Kidney (tissue), 14 donors: Measurements from ENCODE around the gene KCTD8. TPM values are rescaled to one million over a fixed set of nuclear protein-coding genes. Genes with fewer than 3 reads are reported as not detected.
"Not testable (repeated sequence)": the region's sequence is repeated elsewhere in the genome, so short reads cannot be mapped to it uniquely, and the experiment has no call there.

Experiments used
- DNase-seq, 5 donors: peaks; one replicate each; pipeline ENCODE4 v3.0.0-alpha.2; 2013 to 2020
- FAIRE-seq: peaks from 2 replicates; lab custom pipeline; 2012; peaks lifted over from hg19 to GRCh38; lab: Jason Lieb, UNC
- H3K27ac ChIP-seq, 2 donors: one replicate each; pipeline ENCODE4 v1.7.0; 2013; ENCODE audit warnings: low read depth in 2 of 2, low read length in 2 of 2, inconsistent platforms in 1 of 2
- H3K27me3 ChIP-seq: one replicate; pipeline ENCODE4 v1.7.1; 2013; ENCODE audit warnings: low read length, inconsistent platforms; ENCODE audit not compliant: control insufficient read depth, insufficient read depth
- H3K36me3 ChIP-seq, 3 donors: one replicate each; pipeline versions ENCODE4 v1.7.0 to v1.7.1; 2013; ENCODE audit warnings: low read length in 3 of 3, control low read depth in 1 of 3, inconsistent platforms in 1 of 3; ENCODE audit not compliant: insufficient read depth in 3 of 3, control insufficient read depth in 2 of 3
- H3K4me1 ChIP-seq, 3 donors: one replicate each; pipeline versions ENCODE4 v1.7.0 to v1.7.1; 2013; ENCODE audit warnings: low read length in 3 of 3, inconsistent platforms in 1 of 3, low read depth in 1 of 3; ENCODE audit not compliant: control insufficient read depth in 2 of 3, insufficient read depth in 2 of 3
- H3K4me3 ChIP-seq, 3 donors: one replicate each; pipeline versions ENCODE4 v1.7.0 to v1.8.1; 2013; ENCODE audit warnings: low read length in 3 of 3, control low read depth in 1 of 3, inconsistent platforms in 1 of 3
- H3K9ac ChIP-seq, 3 donors: one replicate each; pipeline versions ENCODE4 v1.7.0 to v1.7.1; 2013; ENCODE audit warnings: low read length in 3 of 3, control low read depth in 1 of 3, inconsistent platforms in 1 of 3
- H3K9me3 ChIP-seq, 3 donors: one replicate each; pipeline versions ENCODE4 v1.7.0 to v1.7.1; 2013; ENCODE audit warnings: low read length in 3 of 3, control low read depth in 1 of 3, inconsistent platforms in 1 of 3; ENCODE audit not compliant: control insufficient read depth in 2 of 3, insufficient read depth in 1 of 3
- intact Hi-C: fragments of 100-400 bp; cut with DNase I; formaldehyde crosslinking; loops from one replicate; pipeline ENCODE4 v1.11.1; 2022
- polyA plus RNA-seq: library from polyadenylated mRNA; stranded (reverse); fragments of 350-450 nt; fragmentation: Illumina TruSeq; extraction: RNeasy Lipid Tissue Mini Kit (QIAGEN cat#74804); gene quantifications from one replicate; pipeline ENCODE4 v1.2.3, GENCODE V29; 2014; ENCODE audit warnings: low read depth, low replicate concordance; ENCODE audit not compliant: insufficient read depth
- total RNA-seq: library from RNA; stranded (reverse); fragmentation: NEBNext Ultra II Directional; extraction: Animal tissue kit (Norgen Biotek cat#: 25700); gene quantifications from one replicate; pipeline ENCODE4 v1.2.1, GENCODE V29; 2021
- TF ChIP-seq, protein P1 (sequence below): IDR thresholded peaks from 3 replicates; pipeline ENCODE4 v1.5.1; 2012; ENCODE audit warnings: mild to moderate bottlenecking, moderate library complexity, borderline replicate concordance; ENCODE audit not compliant: insufficient read depth; ENCODE audit errors: extremely low read depth
- donor health status: control.
- donor health status: control.
- donor health status: control.
- donor health status: control.
- donor health status: control.
- donor health status: DM: yes; HTN: yes; CAD: no.
- donor health status: Normal renal cell carcinoma (clear cell type).

The KCTD8 gene
- total and polyA plus RNA-seq, 2 donors from 2014 or later, result 0.62 to 1.3 TPM

DNA sequence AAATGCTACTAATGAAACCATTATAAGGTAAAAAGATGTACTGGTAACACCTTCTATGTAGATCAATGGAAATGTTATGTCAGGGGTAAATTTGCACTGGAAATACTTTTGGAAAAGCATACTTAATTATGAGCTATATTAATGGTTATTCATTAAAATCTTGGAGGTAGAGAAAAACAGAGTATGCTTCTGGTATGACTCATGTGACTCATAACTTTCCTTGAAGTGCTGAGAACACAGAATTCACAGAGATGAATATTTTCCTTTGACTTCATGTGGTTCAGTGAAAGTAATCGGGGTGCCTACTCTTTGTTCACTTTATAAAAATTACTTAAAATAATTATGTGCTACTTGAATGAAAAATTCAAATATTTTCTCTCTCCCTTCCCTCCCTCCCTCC, 254.2 kb downstream of the KCTD8 start:
- no peak for DNase-seq
- H3K9me3 ChIP-seq, result no peaks in the 10 kb centered on the region
- H3K27ac ChIP-seq, result no peak overlapping the region
- no peak for FAIRE-seq
- TF ChIP-seq, protein P1, sequence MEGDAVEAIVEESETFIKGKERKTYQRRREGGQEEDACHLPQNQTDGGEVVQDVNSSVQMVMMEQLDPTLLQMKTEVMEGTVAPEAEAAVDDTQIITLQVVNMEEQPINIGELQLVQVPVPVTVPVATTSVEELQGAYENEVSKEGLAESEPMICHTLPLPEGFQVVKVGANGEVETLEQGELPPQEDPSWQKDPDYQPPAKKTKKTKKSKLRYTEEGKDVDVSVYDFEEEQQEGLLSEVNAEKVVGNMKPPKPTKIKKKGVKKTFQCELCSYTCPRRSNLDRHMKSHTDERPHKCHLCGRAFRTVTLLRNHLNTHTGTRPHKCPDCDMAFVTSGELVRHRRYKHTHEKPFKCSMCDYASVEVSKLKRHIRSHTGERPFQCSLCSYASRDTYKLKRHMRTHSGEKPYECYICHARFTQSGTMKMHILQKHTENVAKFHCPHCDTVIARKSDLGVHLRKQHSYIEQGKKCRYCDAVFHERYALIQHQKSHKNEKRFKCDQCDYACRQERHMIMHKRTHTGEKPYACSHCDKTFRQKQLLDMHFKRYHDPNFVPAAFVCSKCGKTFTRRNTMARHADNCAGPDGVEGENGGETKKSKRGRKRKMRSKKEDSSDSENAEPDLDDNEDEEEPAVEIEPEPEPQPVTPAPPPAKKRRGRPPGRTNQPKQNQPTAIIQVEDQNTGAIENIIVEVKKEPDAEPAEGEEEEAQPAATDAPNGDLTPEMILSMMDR, result no peak
- no peak overlapping the region for H3K4me3 ChIP-seq
- H3K27me3 ChIP-seq, result no peaks in the 10 kb centered on the region
- H3K9ac ChIP-seq, result no peak overlapping the region
- no peaks in the 10 kb centered on the region for H3K4me1 ChIP-seq
- intact Hi-C loops, result no loop called here
- no peaks in the 10 kb centered on the region for H3K36me3 ChIP-seq

DNA sequence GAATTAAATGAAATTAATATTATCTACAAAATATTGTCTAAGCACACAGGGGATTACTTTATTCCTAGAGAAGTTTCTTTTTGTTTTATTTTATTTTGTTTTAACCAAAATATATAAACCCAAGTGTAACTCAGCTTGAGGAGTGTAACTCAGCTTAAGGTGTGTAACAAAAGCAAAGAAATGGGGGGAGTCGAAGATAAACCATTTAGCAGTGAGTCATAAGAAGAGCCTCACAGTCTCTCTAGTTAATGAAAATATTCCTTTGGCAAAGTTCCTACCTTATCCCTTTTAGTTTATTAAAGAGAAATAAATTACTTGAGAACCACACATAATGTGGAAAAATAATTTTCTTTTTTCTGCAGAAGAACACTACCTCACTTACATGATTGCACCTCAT, 261.8 kb downstream of the KCTD8 start:
- intact Hi-C loops, result no loop called here
- no peak for FAIRE-seq

DNA sequence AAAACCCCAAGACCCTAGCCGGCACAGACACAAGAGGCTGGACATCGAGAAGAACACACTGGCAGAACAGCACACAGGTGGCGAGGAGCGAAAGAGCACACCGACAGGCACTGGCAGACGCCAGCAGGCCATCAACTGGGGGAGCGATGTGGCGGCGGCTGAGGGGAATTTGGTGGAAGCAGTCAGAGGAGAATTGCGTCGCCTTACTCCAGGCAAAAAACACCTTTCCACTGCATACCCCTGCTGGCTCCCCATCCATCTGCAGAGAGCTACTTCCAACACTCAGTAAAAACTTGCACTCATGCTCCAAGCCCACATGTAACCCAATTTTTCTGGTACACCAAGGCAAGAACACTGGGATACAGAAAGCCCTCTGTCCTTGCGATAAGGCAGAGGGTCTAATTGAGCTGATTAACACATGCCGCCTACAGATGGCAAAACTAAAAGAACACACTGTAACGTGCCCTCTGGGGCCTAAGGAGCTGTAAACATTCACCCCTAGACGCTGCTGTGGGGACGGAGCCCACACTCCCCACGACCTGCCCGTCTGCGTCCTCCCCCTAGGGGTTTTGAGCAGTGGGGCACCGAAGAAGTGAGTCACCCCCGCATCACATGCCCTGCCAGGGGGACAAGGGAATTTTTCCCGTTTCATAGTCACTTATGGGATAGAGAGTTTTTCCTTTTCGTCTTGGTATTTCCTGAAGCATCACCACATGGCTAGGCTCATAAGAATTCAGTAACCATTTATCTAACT, 262.3 kb downstream of the KCTD8 start:
- TF ChIP-seq, protein P1, result no peak
- H3K27ac ChIP-seq, result no peak overlapping the region
- no peaks in the 10 kb centered on the region for H3K27me3 ChIP-seq
- no peak for DNase-seq
- H3K9me3 ChIP-seq, result no peaks in the 10 kb centered on the region
- no peak overlapping the region for H3K9ac ChIP-seq
- H3K4me1 ChIP-seq, result no peaks in the 10 kb centered on the region
- intact Hi-C loops, result no loop called here
- H3K36me3 ChIP-seq, result no peaks in the 10 kb centered on the region
- no peak overlapping the region for H3K4me3 ChIP-seq
- FAIRE-seq, result no peak

More for the DNA sequence above, 261.8 kb downstream of the KCTD8 start:
- Histone ChIP-seq H3K27me3 (no peaks in the 10 kb centered on the region), H3K9ac (no peak overlapping the region), H3K36me3 (no peaks in the 10 kb centered on the region), H3K4me1 (no peaks in the 10 kb centered on the region), H3K27ac (no peak overlapping the region), H3K9me3 (no peaks in the 10 kb centered on the region), H3K4me3 (no peak overlapping the region)
- no peak for DNase-seq
- TF ChIP-seq, protein P1, result no peak

GRCh38 chr4:44181491-44182349, 266.9 kb downstream of the KCTD8 start:
- H3K27me3 ChIP-seq, intact Hi-C loops, H3K4me1 ChIP-seq, H3K36me3 ChIP-seq, H3K9me3 ChIP-seq, H3K27ac ChIP-seq, FAIRE-seq, H3K9ac ChIP-seq, H3K4me3 ChIP-seq: not testable (repeated sequence)
- peak in 1 of 5 donors; percentile 59 for DNase-seq

DNA sequence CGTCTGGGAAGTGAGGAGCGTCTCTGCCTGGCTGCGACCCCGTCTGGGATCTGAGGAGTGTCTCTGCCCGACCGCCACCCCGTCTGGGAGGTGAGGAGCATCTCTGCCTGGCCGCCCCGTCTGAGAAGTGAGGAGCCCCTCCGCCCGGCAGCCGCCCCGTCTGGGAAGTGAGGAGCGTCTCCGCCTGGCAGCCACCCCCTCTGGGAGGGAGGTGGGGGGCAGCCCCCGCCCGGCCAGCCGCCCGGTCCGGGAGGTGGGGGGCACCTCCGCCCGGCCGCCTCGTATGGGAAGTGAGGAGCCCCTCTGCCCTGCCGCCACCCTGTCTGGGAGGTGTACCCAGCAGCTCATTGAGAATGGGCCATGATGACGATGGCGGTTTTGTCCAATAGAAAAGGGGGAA, 280.8 kb downstream of the KCTD8 start:
- H3K4me3 ChIP-seq, H3K9me3 ChIP-seq, H3K9ac ChIP-seq, H3K36me3 ChIP-seq, H3K4me1 ChIP-seq, H3K27me3 ChIP-seq, FAIRE-seq, intact Hi-C loops, H3K27ac ChIP-seq: not testable (repeated sequence)
- DNase-seq, result peak in 1 of 5 donors; percentile 64
